Stimulated activated naive CD8-positive, alpha-beta T cell treated with anti-CD3 and anti-CD28 coated beads, Interleukin-15, amount 100 ng/mL, for 72 hours (primary cell): ENCODE measurements around the gene TCFL5.
A peak's percentile ranks its signal among the peaks of the same experiment; 100 is the strongest.
"Not testable (repeated sequence)": the region's sequence is repeated elsewhere in the genome, so short reads cannot be mapped to it uniquely, and the experiment has no call there.

ENCODE experiments used
- ATAC-seq: fragments of 150-1000 bp; cut with Tn5 transposase; 2 replicates; pipeline ENCODE4 v1.10.0; 2021; ENCODE audit warnings: mild to moderate bottlenecking, moderate library complexity
- DNase-seq, 2 donors: peaks; one replicate each; pipeline ENCODE4 v3.0.0; 2021 to 2022
- H3K27ac Mint-ChIP-seq, 2 donors: one replicate each; pipeline ENCODE4 v1.8.0; 2022; ENCODE audit warnings: mild to moderate bottlenecking in 2 of 2, mixed read lengths in 2 of 2, moderate library complexity in 2 of 2
- H3K27me3 Mint-ChIP-seq: one replicate; pipeline ENCODE4 v1.8.0; 2022; ENCODE audit warnings: mixed read lengths
- H3K4me1 Mint-ChIP-seq: one replicate; pipeline ENCODE4 v1.8.0; 2022; ENCODE audit warnings: mild to moderate bottlenecking, mixed read lengths
- H3K4me3 Mint-ChIP-seq, 2 donors: one replicate each; pipeline ENCODE4 v1.8.0; 2022; ENCODE audit warnings: mild to moderate bottlenecking in 2 of 2, mixed read lengths in 2 of 2, moderate library complexity in 1 of 2
- H3K9me3 Mint-ChIP-seq, 2 donors: one replicate each; pipeline ENCODE4 v1.8.0; 2022; ENCODE audit warnings: mixed read lengths in 2 of 2

Gene TCFL5

GRCh38 chr20:62856931-62857619, 4.5 kb downstream of the TCFL5 start:
- ATAC-seq (no peak), DNase-seq (no peak)
- Mint-ChIP-seq H3K27me3 (no peaks in the 10 kb centered on the region), H3K27ac (no peak overlapping the region), H3K9me3 (no peaks in the 10 kb centered on the region), H3K4me1 (peaks cover 30% of the 10 kb centered on the region), H3K4me3 (no peak overlapping the region)

GRCh38 chr20:62855120-62855519, 6.5 kb downstream of the TCFL5 start:
- Mint-ChIP-seq H3K9me3 (no peaks in the 10 kb centered on the region), H3K27me3 (no peaks in the 10 kb centered on the region), H3K4me3 (no peak overlapping the region), H3K27ac (peak overlapping the region in 1 of 2 donors; percentile 16), H3K4me1 (peaks cover 20% of the 10 kb centered on the region)
- ATAC-seq, result no peak
- DNase-seq, result no peak

GRCh38 chr20:62854121-62854520, 7.5 kb downstream of the TCFL5 start:
- Mint-ChIP-seq H3K9me3 (no peaks in the 10 kb centered on the region), H3K4me1 (peaks cover 10% of the 10 kb centered on the region), H3K4me3 (no peak overlapping the region), H3K27me3 (no peaks in the 10 kb centered on the region), H3K27ac (no peak overlapping the region)
- DNase-seq, result no peak
- no peak for ATAC-seq

GRCh38 chr20:62853304-62853703, 8.3 kb downstream of the TCFL5 start:
- not testable (repeated sequence) for H3K4me1 Mint-ChIP-seq, H3K9me3 Mint-ChIP-seq, DNase-seq, ATAC-seq, H3K27me3 Mint-ChIP-seq, H3K4me3 Mint-ChIP-seq, H3K27ac Mint-ChIP-seq

- DNase-seq, result no peak
- Mint-ChIP-seq H3K27ac (no peak overlapping the region), H3K4me3 (no peak overlapping the region), H3K4me1 (no peaks in the 10 kb centered on the region), H3K27me3 (no peaks in the 10 kb centered on the region), H3K9me3 (no peaks in the 10 kb centered on the region)
- no peak for ATAC-seq
These were observed 8.8 kb downstream of the TCFL5 start for GRCh38 chr20:62852841-62853240.

- DNase-seq, result no peak
- Mint-ChIP-seq H3K27ac (peak overlapping the region in 1 of 2 donors; percentile 78), H3K4me3 (no peak overlapping the region), H3K4me1 (no peaks in the 10 kb centered on the region), H3K9me3 (no peaks in the 10 kb centered on the region), H3K27me3 (no peaks in the 10 kb centered on the region)
- ATAC-seq, result no peak
These were observed 9.4 kb downstream of the TCFL5 start for GRCh38 chr20:62852196-62852595.

- H3K27ac Mint-ChIP-seq, result peak overlapping the region in 1 of 2 donors; percentile 12
- H3K27me3 Mint-ChIP-seq, result no peaks in the 10 kb centered on the region
- H3K9me3 Mint-ChIP-seq, result no peaks in the 10 kb centered on the region
- DNase-seq (no peak), ATAC-seq (no peak)
- H3K4me1 Mint-ChIP-seq, result no peaks in the 10 kb centered on the region
- no peak overlapping the region for H3K4me3 Mint-ChIP-seq
These were observed 11.2 kb downstream of the TCFL5 start for GRCh38 chr20:62850333-62850974.

GRCh38 chr20:62849431-62849830, 12.2 kb downstream of the TCFL5 start:
- DNase-seq (no peak), ATAC-seq (no peak)
- Mint-ChIP-seq H3K4me1 (no peaks in the 10 kb centered on the region), H3K9me3 (no peaks in the 10 kb centered on the region), H3K4me3 (no peak overlapping the region), H3K27me3 (no peaks in the 10 kb centered on the region), H3K27ac (peak overlapping the region in 1 of 2 donors; percentile 42)

GRCh38 chr20:62848917-62849316, 12.7 kb downstream of the TCFL5 start:
- not testable (repeated sequence) for H3K4me1 Mint-ChIP-seq, H3K27ac Mint-ChIP-seq, H3K4me3 Mint-ChIP-seq, DNase-seq, H3K27me3 Mint-ChIP-seq, H3K9me3 Mint-ChIP-seq, ATAC-seq

GRCh38 chr20:62846166-62846890, 15.3 kb downstream of the TCFL5 start:
- Mint-ChIP-seq H3K4me1 (no peaks in the 10 kb centered on the region), H3K27ac (no peak overlapping the region), H3K9me3 (no peaks in the 10 kb centered on the region), H3K4me3 (no peak overlapping the region), H3K27me3 (no peaks in the 10 kb centered on the region)
- ATAC-seq (no peak), DNase-seq (no peak)

GRCh38 chr20:62845416-62846160, 16.0 kb downstream of the TCFL5 start:
- H3K4me3 Mint-ChIP-seq, result no peak overlapping the region
- H3K27ac Mint-ChIP-seq, result no peak overlapping the region
- no peaks in the 10 kb centered on the region for H3K9me3 Mint-ChIP-seq
- ATAC-seq (no peak), DNase-seq (no peak)
- H3K4me1 Mint-ChIP-seq, result no peaks in the 10 kb centered on the region
- no peaks in the 10 kb centered on the region for H3K27me3 Mint-ChIP-seq

- H3K27ac Mint-ChIP-seq, result no peak overlapping the region
- H3K27me3 Mint-ChIP-seq, result no peaks in the 10 kb centered on the region
- no peak for ATAC-seq
- H3K4me1 Mint-ChIP-seq, result no peaks in the 10 kb centered on the region
- DNase-seq, result no peak
- no peaks in the 10 kb centered on the region for H3K9me3 Mint-ChIP-seq
- H3K4me3 Mint-ChIP-seq, result no peak overlapping the region
These were observed 17.4 kb downstream of the TCFL5 start for GRCh38 chr20:62844182-62844581.

GRCh38 chr20:62843656-62844055, 18.0 kb downstream of the TCFL5 start:
- DNase-seq (no peak), ATAC-seq (peak; percentile 23)
- Mint-ChIP-seq H3K27me3 (no peaks in the 10 kb centered on the region), H3K4me3 (no peak overlapping the region), H3K27ac (no peak overlapping the region), H3K9me3 (no peaks in the 10 kb centered on the region), H3K4me1 (no peaks in the 10 kb centered on the region)

GRCh38 chr20:62841705-62842212, 19.9 kb downstream of the TCFL5 start:
- DNase-seq (no peak), ATAC-seq (no peak)
- Mint-ChIP-seq H3K27ac (no peak overlapping the region), H3K4me3 (no peak overlapping the region), H3K4me1 (no peaks in the 10 kb centered on the region), H3K9me3 (no peaks in the 10 kb centered on the region), H3K27me3 (no peaks in the 10 kb centered on the region)
